Activated CD8-positive, alpha-beta memory T cell treated with anti-CD3 and anti-CD28 coated beads for 36 hours (primary cell): ENCODE measurements around the gene NCOR2. TPM values are rescaled to one million over a fixed set of nuclear protein-coding genes. Genes with fewer than 3 reads are reported as not detected.

Experiments
- CTCF ChIA-PET: fragments of 350-600 bp; sonication (Branson Sonifier 250); formaldehyde crosslinking; loops from one replicate; lab custom pipeline; 2021; ENCODE audit warnings: antibody characterized with exemption; lab: Charles Lee
- POLR2A ChIA-PET: fragments of 350-600 bp; sonication (Branson Sonifier 250); formaldehyde crosslinking; loops from one replicate; lab custom pipeline; 2021; ENCODE audit warnings: antibody characterized with exemption; lab: Charles Lee
- total RNA-seq, 2 experiments: library from RNA; stranded (reverse); gene quantifications; one replicate each; pipeline ENCODE4 v1.2.3, GENCODE V29; 2021

NCOR2 gene
- total RNA-seq, 2 experiments from 2014 or later: 94.7 to 95.0 TPM

GRCh38 chr12:124518051-124518932, 49.1 kb downstream of the NCOR2 start:
- ChIA-PET POLR2A (no interaction called here), CTCF (no interaction called here)
